Measurements from ENCODE around the gene EZR.

- TF ChIP-seq CTCF (IDR thresholded peaks at IDR 0.05; ENCODE audit: low read depth, low read length), result no peak
- no peak for TF ChIP-seq EZH2phosphoT487 (IDR thresholded peaks at IDR 0.05; ENCODE audit: low read depth)
Observed at GRCh38 chr6:158831571-158831970, 12.4 kb upstream of the EZR start.

All from OCI-LY3 (cell line).